Inflammatory macrophage treated with lipopolysaccharide for 4 hours (primary cell): Measurements from ENCODE around the gene DAPK2.

ENCODE experiments used
- DNase-seq: peaks from one replicate; pipeline ENCODE4 v3.0.0-alpha.2; 2020

Gene DAPK2

GRCh38 chr15:63995789-63996188 lies 50.5 kb downstream of the DAPK2 start:
- DNase-seq = no peak

- no peak for DNase-seq
Measured at GRCh38 chr15:63994073-63994600, 52.1 kb downstream of the DAPK2 start.

DNA sequence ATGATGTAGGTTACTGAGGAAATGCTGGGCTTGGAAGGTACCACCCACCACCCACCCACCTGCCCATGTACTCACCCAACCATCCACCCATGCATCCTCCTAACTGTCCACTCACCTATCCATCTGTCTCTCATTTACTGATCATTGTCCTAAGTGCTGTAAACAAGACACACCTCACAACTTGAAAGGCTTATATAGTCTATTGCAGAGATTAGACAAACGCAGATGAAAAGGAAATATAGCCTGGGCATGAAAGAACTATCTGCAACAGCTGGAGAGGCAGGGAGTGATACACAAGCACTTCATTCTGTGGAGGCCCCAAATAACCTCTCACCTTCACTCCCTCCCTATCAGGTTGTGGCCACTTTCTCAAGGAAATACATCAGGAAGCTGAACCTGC lies 54.0 kb downstream of the DAPK2 start:
- no peak for DNase-seq

- no peak for DNase-seq
Measured at GRCh38 chr15:63991706-63992105, 54.6 kb downstream of the DAPK2 start.

- DNase-seq = peak; percentile 63
Measured at GRCh38 chr15:63990454-63990853, 55.8 kb downstream of the DAPK2 start.

DNA sequence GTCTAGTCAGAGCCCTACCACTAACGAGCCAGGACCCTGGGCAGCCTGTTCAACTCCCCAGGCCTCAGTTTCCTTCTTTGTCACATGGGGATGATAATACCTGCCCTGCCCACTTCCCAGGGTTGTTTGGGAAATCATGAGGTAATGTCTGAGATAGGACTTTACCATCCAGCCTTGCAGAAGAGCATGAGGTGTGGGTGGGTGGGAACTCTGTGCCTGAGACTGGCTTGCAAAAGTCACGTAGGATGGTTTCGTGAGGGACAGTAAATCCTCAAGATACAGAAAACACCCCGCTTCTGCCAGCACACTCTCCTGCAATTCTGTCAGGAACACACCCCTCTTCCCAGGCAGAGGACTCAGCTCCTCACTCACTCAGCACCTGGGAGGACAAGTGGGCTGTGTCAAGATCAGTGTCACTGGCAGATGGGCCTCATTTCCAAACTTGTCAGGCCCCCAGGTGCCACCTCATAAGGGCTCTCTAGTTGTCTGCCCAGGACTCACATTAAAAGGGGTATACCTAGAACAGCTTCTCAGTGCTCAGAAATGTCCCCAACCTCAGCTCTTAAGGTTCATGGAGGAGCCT lies 58.4 kb downstream of the DAPK2 start:
- DNase-seq = peak; percentile 27

- DNase-seq = peak; percentile 88
Measured at GRCh38 chr15:63986751-63987341, 59.4 kb downstream of the DAPK2 start.

- no peak for DNase-seq
Measured at GRCh38 chr15:63986185-63986680, 60.1 kb downstream of the DAPK2 start.

DNA sequence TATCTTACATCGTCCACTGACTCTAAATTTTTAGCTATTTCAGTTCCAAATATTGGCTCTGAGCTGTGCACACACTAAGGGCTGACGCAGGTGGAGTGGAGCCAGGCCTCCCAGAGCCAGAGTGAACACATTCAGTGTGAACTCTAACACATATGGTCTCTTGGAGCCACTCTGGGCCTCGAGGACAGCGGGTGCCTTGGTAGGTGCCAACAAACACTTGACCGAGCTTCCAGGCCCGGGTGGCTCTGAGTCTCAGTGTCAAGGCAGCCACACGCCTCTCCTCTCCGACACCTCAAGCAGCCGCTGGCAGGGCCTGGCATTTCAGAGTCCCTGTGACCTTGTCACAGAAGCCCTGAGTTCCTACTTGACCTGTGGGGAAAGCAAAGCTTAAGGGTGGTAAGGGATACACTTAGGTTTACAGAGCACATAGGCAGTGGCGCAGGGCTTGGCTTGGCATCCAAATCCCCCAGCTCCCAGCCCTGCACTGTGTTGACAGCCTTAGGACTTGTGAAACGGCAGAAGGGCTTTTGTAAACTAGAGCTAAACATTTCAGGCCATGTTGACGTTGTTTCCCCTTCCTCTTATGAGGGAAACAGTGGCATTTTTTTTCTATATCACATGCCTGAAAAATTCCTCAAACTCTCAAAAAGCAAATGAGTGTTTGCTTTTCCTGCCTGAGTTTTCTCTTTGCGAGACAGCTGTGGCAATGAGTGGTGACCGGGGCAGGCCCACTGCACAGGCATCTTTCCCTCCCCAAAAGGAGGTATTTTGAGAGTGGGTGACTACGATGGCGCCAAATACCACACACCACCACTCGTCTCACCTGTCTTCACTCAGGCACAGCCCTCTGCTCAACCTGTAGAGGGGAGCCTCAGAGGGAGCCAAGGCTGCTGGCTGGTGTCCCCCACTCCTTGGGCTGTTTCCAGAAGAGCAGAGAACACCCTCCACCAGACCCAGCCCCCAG lies 60.8 kb downstream of the DAPK2 start:
- peak; percentile 73 for DNase-seq

GRCh38 chr15:63984331-63984730 lies 62.0 kb downstream of the DAPK2 start:
- DNase-seq = no peak

DNA sequence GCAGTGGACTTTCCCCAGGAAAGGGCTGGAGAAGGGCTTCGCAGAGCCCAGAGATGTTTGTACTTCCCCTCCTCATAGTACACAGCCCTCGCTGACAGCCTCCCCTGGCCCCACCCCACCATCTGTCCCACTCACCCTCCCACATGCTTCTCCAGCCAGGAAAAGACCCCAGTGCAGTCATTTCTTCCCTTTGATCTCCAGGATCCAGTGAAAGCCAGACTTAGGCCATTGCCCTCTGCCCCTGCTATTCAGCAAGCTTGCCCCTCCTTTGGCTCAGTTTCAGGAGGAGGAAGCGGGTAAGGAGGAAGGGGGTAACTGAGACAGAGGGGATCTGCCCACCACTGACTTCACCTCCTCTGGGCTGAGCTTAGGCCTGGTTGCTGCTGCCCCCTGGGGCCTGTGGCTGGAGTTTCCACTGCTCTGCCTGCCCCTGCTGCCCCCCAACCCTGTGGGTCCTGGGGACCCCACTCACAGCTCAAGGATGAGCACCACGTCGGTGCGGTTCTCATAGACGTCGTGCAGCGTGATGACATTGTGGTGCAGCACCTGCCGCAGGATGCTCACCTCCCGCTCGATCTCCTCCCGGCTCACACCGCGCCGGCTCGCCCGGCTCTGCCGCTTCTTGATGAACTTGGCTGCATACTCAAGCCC lies 63.1 kb downstream of the DAPK2 start:
- no peak for DNase-seq

DNA sequence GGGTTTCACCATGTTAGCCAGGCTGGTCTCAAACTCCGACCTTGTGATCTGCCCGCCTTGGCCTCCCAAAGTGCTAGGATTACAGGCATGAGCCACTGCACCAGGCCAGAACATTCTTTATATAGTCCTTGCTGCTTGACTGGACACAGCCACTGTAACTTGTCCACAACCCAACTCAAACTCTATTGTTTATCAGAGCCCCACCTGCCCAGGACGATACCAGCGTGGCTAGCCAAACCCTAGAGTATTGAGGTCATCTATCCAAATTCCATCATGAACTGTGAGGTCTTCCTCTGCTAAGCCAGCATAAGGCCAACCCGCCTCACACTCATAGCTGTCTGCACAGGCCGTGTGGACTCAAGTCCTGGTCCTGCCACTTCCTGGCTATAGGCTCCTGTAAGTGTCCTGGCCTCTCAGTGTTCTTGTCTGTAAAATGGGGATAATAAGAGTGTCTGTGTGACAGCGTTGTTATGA lies 63.9 kb downstream of the DAPK2 start:
- DNase-seq = no peak

GRCh38 chr15:63981596-63982320 lies 64.5 kb downstream of the DAPK2 start:
- DNase-seq = no peak

GRCh38 chr15:63979262-63979793 lies 67.0 kb downstream of the DAPK2 start:
- DNase-seq = no peak

- no peak for DNase-seq
Measured at GRCh38 chr15:63978511-63979261, 67.6 kb downstream of the DAPK2 start.

- no peak for DNase-seq
Measured at GRCh38 chr15:63977119-63977518, 69.2 kb downstream of the DAPK2 start.

GRCh38 chr15:63974021-63974420 lies 72.3 kb downstream of the DAPK2 start:
- no peak for DNase-seq

DNA sequence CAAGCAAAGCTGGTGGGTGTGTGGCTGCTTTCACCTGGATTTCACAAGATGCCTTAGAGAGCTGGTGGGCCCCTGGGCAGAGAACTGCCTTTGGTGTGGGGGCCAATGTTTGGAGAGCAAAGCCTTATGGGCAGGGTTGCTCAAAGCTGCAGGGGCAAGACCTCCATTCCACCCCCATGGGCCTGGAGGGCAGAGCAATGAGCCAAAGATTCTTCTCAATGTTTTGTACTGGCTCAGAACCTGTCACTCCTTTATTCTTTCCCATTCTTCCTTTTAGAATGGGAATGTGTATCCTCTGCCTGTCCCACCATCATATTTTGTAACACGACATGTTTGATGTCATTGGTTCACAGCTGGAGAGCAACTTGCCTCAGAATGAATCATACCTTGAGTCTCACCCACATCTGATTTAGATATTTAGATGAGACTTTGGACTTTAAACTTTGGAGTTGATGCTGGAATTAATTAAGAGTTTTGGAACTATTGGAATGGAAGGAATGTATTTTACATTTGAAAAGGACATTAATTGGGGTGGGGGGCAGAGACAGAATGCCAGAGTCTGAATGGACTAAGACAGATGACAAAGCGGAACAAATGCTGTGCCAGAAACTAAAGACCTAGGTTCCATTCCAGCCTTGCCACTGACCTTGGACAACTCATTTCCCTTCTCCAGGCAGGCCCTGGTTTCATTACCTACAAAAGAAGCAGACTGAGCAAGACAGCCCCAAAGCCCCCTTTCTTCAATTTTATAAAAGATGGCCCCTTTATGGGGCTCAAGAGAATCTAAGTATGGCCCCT lies 72.9 kb downstream of the DAPK2 start:
- no peak for DNase-seq

GRCh38 chr15:63972801-63973200 lies 73.5 kb downstream of the DAPK2 start:
- DNase-seq = no peak

GRCh38 chr15:63971904-63972303 lies 74.4 kb downstream of the DAPK2 start:
- DNase-seq = no peak
